Left lung (tissue), 10 donors: ENCODE measurements around the gene CTNNAL1. TPM values are rescaled to one million over a fixed set of nuclear protein-coding genes. Genes with fewer than 3 reads are reported as not detected.

Experiments
- ATAC-seq: fragments of 200-7000 bp; cut with Tn5 transposase; one replicate; pipeline ENCODE4 v1.9.1; 2020; ENCODE audit warnings: moderate library complexity
- DNase-seq, 4 donors: peaks; one replicate each; pipeline ENCODE4 v3.0.0-alpha.2; 2013 to 2020
- H3K27ac ChIP-seq, 2 donors: fragments of 200-600 bp; sonication (generic) in 1 of 2; one replicate each; pipeline versions ENCODE4 v1.5.0 to v1.8.0; 2020 to 2021
- H3K27me3 ChIP-seq, 2 donors: fragments of 200-600 bp; sonication (generic) in 1 of 2; one replicate each; pipeline versions ENCODE4 v1.5.0 to v1.8.0; 2020 to 2021
- H3K36me3 ChIP-seq, 2 donors: fragments of 200-600 bp; sonication (generic) in 1 of 2; one replicate each; pipeline versions ENCODE4 v1.5.0 to v1.8.0; 2020 to 2021
- H3K4me1 ChIP-seq, 2 donors: fragments of 200-600 bp; one replicate each; pipeline ENCODE4 v1.8.0; 2021
- H3K4me3 ChIP-seq, 2 donors: fragments of 200-600 bp; sonication (generic) in 1 of 2; one replicate each; pipeline versions ENCODE4 v1.5.0 to v1.8.0; 2020 to 2021; ENCODE audit warnings: mild to moderate bottlenecking in 1 of 2
- H3K9me3 ChIP-seq, 2 donors: fragments of 200-600 bp; sonication (generic) in 1 of 2; one replicate each; pipeline versions ENCODE4 v1.5.0 to v1.8.0; 2020 to 2021
- CTCF ChIP-seq, 2 donors: fragments of 200-600 bp; sonication (generic) in 1 of 2; IDR thresholded peaks; one replicate each; pipeline versions ENCODE4 v1.5.0 to v1.8.0; 2021; ENCODE audit warnings: antibody characterized with exemption in 2 of 2
- intact Hi-C, 2 donors: fragments of 100-400 bp; cut with DNase I; formaldehyde crosslinking; loops; one replicate each; pipeline versions ENCODE4 v1.11.2 to v1.14.2; 2022
- polyA plus RNA-seq, 6 donors: library from polyadenylated mRNA; unstranded; fragments of 120-200 nt; gene quantifications; one replicate each; pipeline ENCODE4 v1.2.1, GENCODE V29; 2013; ENCODE audit not compliant: insufficient read length in 6 of 6
- total RNA-seq, 2 donors: library from RNA; stranded (reverse); fragmentation: NEBNext Ultra II Directional; extraction: Animal tissue kit (Norgen Biotek cat#: 25700); gene quantifications; one replicate each; pipeline ENCODE4 v1.2.1, GENCODE V29; 2021
- donor health status: DM: no; HTN: yes; CAD: no.
- donor health status: DM: no; HTN: no; CAD: no.

Gene CTNNAL1
- total and polyA plus RNA-seq, 8 donors: 47.7 to 102 (median 87.8) TPM

DNA sequence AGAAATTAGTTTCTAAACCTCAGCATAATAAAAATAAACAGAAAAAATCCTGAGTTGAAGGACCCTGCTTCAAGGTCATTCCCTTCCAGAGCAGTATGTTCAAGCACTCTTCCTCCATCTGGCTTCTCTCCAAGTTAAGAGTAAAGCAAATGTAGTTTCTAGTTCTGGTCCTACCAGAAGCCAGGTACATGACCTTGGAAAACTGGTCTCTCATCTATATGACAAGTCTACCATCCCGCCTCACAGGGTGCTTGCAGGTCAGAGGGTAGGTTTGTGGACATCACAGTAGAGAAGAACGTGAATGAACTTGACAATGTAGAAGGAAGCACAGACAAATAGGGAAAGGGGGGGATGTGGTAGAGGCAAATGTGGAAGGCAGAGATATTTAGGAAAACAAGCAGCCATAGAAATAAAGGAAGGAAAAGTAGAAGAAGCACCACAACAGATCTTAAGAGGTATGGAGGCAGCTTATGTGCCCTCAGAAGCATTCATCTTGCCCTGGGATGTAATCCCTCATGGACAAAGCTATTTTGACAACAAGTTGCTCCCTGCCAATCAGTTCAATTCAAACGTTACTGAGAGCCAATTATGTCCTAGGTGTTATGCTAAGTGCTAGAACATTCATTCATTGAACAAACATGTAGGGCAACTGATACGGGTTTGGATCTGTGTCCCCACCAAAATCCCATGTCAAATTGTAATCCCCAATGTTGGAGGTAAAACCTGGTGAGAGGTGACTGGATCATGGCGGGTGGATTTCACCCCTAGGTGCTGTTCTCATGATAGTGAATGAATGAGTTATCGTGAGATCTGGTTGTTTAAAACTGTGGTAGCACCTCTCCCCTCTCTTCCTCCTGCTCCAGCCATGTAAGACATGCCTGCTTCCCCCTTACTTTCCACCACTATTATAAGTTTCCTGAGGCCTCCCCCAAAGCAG lies 23.7 kb upstream of the CTNNAL1 start:
- peaks cover 0 to 47% of the 10 kb centered on the region in 2 donors for H3K36me3 ChIP-seq
- no peaks in the 10 kb centered on the region for H3K9me3 ChIP-seq
- H3K4me3 ChIP-seq: no peak overlapping the region
- ATAC-seq (peak; percentile 57), DNase-seq (peak in 1 of 4 donors; percentile 29)
- TF ChIP-seq CTCF (IDR thresholded peaks at IDR 0.05): no peak
- intact Hi-C loops: no loop called here
- peak overlapping the region in 1 of 2 donors; percentile 54 for H3K27ac ChIP-seq
- H3K27me3 ChIP-seq: no peaks in the 10 kb centered on the region
- peaks cover 9 to 16% of the 10 kb centered on the region in 2 donors for H3K4me1 ChIP-seq

- Histone ChIP-seq H3K4me1 (peaks cover 9 to 16% of the 10 kb centered on the region in 2 donors), H3K9me3 (no peaks in the 10 kb centered on the region), H3K4me3 (no peak overlapping the region), H3K27ac (peak overlapping the region; percentile 1 to 54), H3K27me3 (no peaks in the 10 kb centered on the region), H3K36me3 (peaks cover 0 to 44% of the 10 kb centered on the region in 2 donors)
- TF ChIP-seq CTCF (IDR thresholded peaks at IDR 0.05): no peak
- ATAC-seq: peak; percentile 91
- DNase-seq: peak in 1 of 4 donors; percentile 61
- intact Hi-C loops: no loop called here
Measured at GRCh38 chr9:109035684-109036423, 22.6 kb upstream of the CTNNAL1 start.

DNA sequence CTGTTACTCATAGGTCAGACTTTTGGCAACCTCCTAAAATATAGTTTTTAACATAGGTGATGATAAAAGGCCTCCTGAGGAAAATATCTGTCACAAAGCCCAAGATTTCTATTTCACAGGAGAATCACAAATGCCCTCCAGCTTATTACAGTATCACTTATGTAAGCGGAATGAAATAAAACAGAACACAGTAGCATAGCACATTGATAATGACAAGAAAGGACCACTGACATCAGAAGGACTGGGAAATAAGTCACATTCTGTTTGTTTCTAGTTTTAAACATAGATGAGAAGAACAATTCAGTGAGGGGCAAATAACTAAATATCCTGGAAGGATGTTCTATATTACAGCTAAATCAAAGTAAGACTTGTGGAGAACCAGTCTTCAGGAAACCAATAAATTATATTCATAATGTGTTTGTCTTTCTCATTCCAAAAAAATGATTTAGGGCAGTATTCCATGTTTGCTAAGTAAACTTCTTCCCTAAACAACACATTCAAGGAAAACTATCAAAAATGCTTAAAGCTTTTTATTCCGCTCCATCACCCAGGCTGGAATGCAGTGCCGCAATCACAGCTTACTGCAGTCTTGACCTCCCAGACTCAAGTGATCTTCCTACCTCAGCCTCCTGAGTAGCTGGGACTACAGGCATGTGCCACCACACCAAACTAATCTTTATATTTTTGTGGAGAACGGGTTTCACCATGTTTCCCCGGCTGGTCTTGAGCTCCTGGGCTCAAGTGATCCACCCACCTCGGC lies 20.8 kb upstream of the CTNNAL1 start:
- Histone ChIP-seq H3K4me1 (peaks cover 9 to 16% of the 10 kb centered on the region in 2 donors), H3K36me3 (peaks cover 0 to 44% of the 10 kb centered on the region in 2 donors), H3K27me3 (no peaks in the 10 kb centered on the region), H3K4me3 (no peak overlapping the region), H3K27ac (no peak overlapping the region), H3K9me3 (no peaks in the 10 kb centered on the region)
- no peak for DNase-seq
- no peak for ATAC-seq
- intact Hi-C loops: no loop called here
- no peak for TF ChIP-seq CTCF (IDR thresholded peaks at IDR 0.05)

GRCh38 chr9:109031241-109031640 lies 17.9 kb upstream of the CTNNAL1 start:
- ATAC-seq (no peak), DNase-seq (no peak)
- H3K27me3 ChIP-seq: no peaks in the 10 kb centered on the region
- H3K9me3 ChIP-seq: no peaks in the 10 kb centered on the region
- peaks cover 0 to 9% of the 10 kb centered on the region in 2 donors for H3K4me1 ChIP-seq
- TF ChIP-seq CTCF (IDR thresholded peaks at IDR 0.05): no peak
- H3K27ac ChIP-seq: no peak overlapping the region
- H3K4me3 ChIP-seq: no peak overlapping the region
- intact Hi-C loops: no loop called here
- H3K36me3 ChIP-seq: peaks cover 0 to 34% of the 10 kb centered on the region in 2 donors
